OCI-LY7 (cell line): ENCODE measurements around the gene EIF3A. TPM values are rescaled to one million over a fixed set of nuclear protein-coding genes. Genes with fewer than 3 reads are reported as not detected.

ENCODE experiments used
- BruUV-seq: library from RNA; stranded (reverse); fragments of 400-500 nt; replicated peaks from 2 replicates; lab custom pipeline; 2021; lab: Mats Ljungman, UMichigan
- CTCF ChIA-PET: fragments of 300-600 bp; sonication (Branson Sonifier 250); formaldehyde crosslinking; loops from one replicate; lab custom pipeline; 2022; ENCODE audit warnings: antibody characterized with exemption; ENCODE audit not compliant: unreplicated experiment; lab: Charles Lee
- POLR2A ChIA-PET: fragments of 300-600 bp; sonication (Branson Sonifier 250); formaldehyde crosslinking; loops from one replicate; lab custom pipeline; 2022; ENCODE audit warnings: antibody characterized with exemption; lab: Charles Lee
- DNase-seq: peaks from one replicate; pipeline ENCODE4 v3.0.0-alpha.2; 2015; ENCODE audit warnings: low spot score
- H2AFZ ChIP-seq: fragments of 200-600 bp; sonication (generic), shearing (Covaris generic); 2 replicates; pipeline ENCODE4 v1.6.1; 2014; ENCODE audit warnings: mild to moderate bottlenecking, antibody characterized with exemption, low read length, moderate library complexity
- H3K27ac ChIP-seq: fragments of 200-600 bp; sonication (generic); 2 replicates; pipeline ENCODE4 v1.5.1; 2014; ENCODE audit warnings: mixed run types, low read depth, mild to moderate bottlenecking, moderate library complexity, low read length, inconsistent platforms; ENCODE audit not compliant: poor library complexity, severe bottlenecking
- H3K36me3 ChIP-seq: fragments of 200-600 bp; sonication (generic); 2 replicates; pipeline ENCODE4 v1.6.1; 2014; ENCODE audit warnings: mild to moderate bottlenecking, antibody characterized with exemption, low read length, moderate library complexity, mixed read lengths; ENCODE audit not compliant: insufficient read depth
- H3K4me1 ChIP-seq: fragments of 200-600 bp; sonication (generic); 2 replicates; pipeline ENCODE4 v1.5.1; 2014; ENCODE audit warnings: mild to moderate bottlenecking, low read length; ENCODE audit not compliant: insufficient read depth, poor library complexity, severe bottlenecking
- H3K4me2 ChIP-seq: fragments of 200-600 bp; sonication (generic); 2 replicates; pipeline ENCODE4 v1.6.1; 2014; ENCODE audit warnings: mild to moderate bottlenecking, low read length
- H3K4me3 ChIP-seq: fragments of 200-600 bp; sonication (generic); 2 replicates; pipeline ENCODE4 v1.5.1; 2014; ENCODE audit warnings: mild to moderate bottlenecking, low read depth, low read length; ENCODE audit not compliant: poor library complexity, severe bottlenecking
- H3K79me2 ChIP-seq: fragments of 200-600 bp; sonication (generic); 2 replicates; pipeline ENCODE4 v1.6.1; 2016; ENCODE audit warnings: low read depth, mild to moderate bottlenecking, low read length, moderate library complexity, mixed read lengths; ENCODE audit not compliant: insufficient read depth
- H3K9me2 ChIP-seq: fragments of 200-600 bp; sonication (generic); 2 replicates; pipeline ENCODE4 v1.6.1; 2016; ENCODE audit warnings: mild to moderate bottlenecking, low read length, mixed read lengths; ENCODE audit not compliant: insufficient read depth
- H3K9me3 ChIP-seq: fragments of 200-600 bp; sonication (generic); 2 replicates; pipeline ENCODE4 v1.6.1; 2014; ENCODE audit warnings: mild to moderate bottlenecking, mixed run types, low read length, mixed read lengths
- H4K20me1 ChIP-seq: fragments of 200-600 bp; sonication (generic); 2 replicates; pipeline ENCODE4 v1.6.1; 2014; ENCODE audit warnings: mild to moderate bottlenecking, antibody characterized with exemption, low read length, moderate library complexity, mixed read lengths; ENCODE audit not compliant: insufficient read depth
- EZH2phosphoT487 ChIP-seq: fragments of 200-600 bp; sonication (generic); IDR thresholded peaks from 2 replicates; pipeline ENCODE4 v1.6.1; 2018; ENCODE audit warnings: low read depth, borderline replicate concordance, mild to moderate bottlenecking, mixed run types, antibody characterized with exemption, low read length, moderate library complexity, mixed read lengths
- intact Hi-C: fragments of 100-400 bp; cut with micrococcal nuclease; formaldehyde crosslinking; loops from one replicate; pipeline ENCODE4 v1.10.0; 2022; ENCODE audit not compliant: unreplicated experiment
- total RNA-seq, 2 experiments: library from RNA; depleted of rRNA in 1 of 2; stranded (reverse); fragments of >200 nt in 1 of 2; shearing (Covaris generic) in 1 of 2; gene quantifications; 2 replicates each; pipeline ENCODE4 v1.2.3, GENCODE V29; 2014 to 2022
- TF ChIP-seq, protein P1 (sequence below): fragments of 200-600 bp; sonication (generic); conservative IDR thresholded peaks from 2 replicates; pipeline ENCODE4 v1.5.1; 2014; ENCODE audit warnings: mild to moderate bottlenecking, antibody characterized with exemption, low read length, moderate library complexity, mixed read lengths

EIF3A gene
- total RNA-seq, 2 experiments from 2014 or later, result 83.0 to 171 TPM

DNA sequence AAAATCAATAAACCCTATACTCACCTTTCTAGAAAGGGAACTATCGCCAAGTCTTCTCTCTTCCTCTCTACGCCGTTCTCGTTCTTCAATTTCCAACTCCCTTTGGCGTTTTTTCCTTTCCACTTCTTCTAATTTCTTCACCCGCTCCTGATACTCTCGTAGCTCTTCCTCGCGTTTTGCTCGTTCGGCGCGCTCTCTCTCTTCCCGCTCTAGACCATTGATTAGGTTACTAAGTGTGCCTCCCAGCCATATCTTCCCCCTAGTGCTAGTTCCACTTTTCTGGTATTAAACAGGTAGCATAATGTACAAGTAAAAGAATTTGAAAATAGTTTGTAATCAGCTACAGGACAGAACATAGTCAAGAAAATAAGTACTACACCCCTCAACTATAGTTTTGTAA is 30.8 kb downstream of the EIF3A start:
- TF ChIP-seq EZH2phosphoT487, result no peak
- TF ChIP-seq, protein P1, sequence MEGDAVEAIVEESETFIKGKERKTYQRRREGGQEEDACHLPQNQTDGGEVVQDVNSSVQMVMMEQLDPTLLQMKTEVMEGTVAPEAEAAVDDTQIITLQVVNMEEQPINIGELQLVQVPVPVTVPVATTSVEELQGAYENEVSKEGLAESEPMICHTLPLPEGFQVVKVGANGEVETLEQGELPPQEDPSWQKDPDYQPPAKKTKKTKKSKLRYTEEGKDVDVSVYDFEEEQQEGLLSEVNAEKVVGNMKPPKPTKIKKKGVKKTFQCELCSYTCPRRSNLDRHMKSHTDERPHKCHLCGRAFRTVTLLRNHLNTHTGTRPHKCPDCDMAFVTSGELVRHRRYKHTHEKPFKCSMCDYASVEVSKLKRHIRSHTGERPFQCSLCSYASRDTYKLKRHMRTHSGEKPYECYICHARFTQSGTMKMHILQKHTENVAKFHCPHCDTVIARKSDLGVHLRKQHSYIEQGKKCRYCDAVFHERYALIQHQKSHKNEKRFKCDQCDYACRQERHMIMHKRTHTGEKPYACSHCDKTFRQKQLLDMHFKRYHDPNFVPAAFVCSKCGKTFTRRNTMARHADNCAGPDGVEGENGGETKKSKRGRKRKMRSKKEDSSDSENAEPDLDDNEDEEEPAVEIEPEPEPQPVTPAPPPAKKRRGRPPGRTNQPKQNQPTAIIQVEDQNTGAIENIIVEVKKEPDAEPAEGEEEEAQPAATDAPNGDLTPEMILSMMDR, result no peak
- peaks cover 14% of the 10 kb centered on the region for H3K4me1 ChIP-seq
- no peak for DNase-seq
- peaks cover 82% of the 10 kb centered on the region for H3K79me2 ChIP-seq
- peak overlapping the region; percentile 26 for H3K27ac ChIP-seq
- no TSS peak for BruUV-seq
- intact Hi-C loops, result no loop called here
- ChIA-PET CTCF (no interaction called here), POLR2A (interaction anchor here (0.7 to 0.9 kb wide), 3 partner anchors 21 to 83 kb away, joined by 3 to 4 read pairs (median 4); no protein-coding TSS in a partner anchor)
- peaks cover 100% of the 10 kb centered on the region for H3K36me3 ChIP-seq
- H3K4me3 ChIP-seq, result no peak overlapping the region
- H3K9me2 ChIP-seq, result no peaks in the 10 kb centered on the region
- H2AFZ ChIP-seq, result no peak overlapping the region
- peaks cover 24% of the 10 kb centered on the region; the same call in 1 of the 2 replicates for H4K20me1 ChIP-seq
- no peaks in the 10 kb centered on the region for H3K9me3 ChIP-seq
- H3K4me2 ChIP-seq, result no peak overlapping the region

DNA sequence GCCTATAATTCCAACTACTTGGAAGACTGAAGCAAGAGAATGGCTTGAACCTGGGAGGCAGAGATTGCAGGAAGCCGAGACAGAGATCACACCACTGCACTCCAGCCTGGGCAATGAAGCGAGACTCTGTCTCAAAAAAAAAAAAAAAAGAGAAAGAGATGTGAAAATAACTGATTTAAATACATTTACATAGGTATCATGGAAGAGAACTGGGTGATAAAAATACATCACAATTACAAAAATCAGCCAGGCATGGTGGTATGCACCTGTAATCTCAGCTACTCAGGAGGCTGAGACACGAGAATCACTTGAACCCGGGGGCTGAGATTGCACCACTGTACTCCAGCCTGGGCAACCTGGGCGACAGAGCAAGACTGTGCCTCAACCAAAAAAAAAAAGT is 31.3 kb downstream of the EIF3A start:
- peaks cover 24% of the 10 kb centered on the region; the same call in 1 of the 2 replicates for H4K20me1 ChIP-seq
- H3K4me2 ChIP-seq, result no peak overlapping the region
- peaks cover 83% of the 10 kb centered on the region for H3K79me2 ChIP-seq
- H3K4me3 ChIP-seq, result no peak overlapping the region
- H3K36me3 ChIP-seq, result peaks cover 100% of the 10 kb centered on the region
- TF ChIP-seq EZH2phosphoT487, result no peak
- TF ChIP-seq, protein P1, result no peak
- CTCF ChIA-PET, result no interaction called here
- no peaks in the 10 kb centered on the region for H3K9me2 ChIP-seq
- BruUV-seq, result no TSS peak
- peaks cover 14% of the 10 kb centered on the region for H3K4me1 ChIP-seq
- intact Hi-C loops, result no loop called here
- H2AFZ ChIP-seq, result no peak overlapping the region
- peak overlapping the region; percentile 26 for H3K27ac ChIP-seq
- DNase-seq, result peak; percentile 23
- POLR2A ChIA-PET, result interaction anchor here (0.7 to 0.9 kb wide), 3 partner anchors 21 to 83 kb away, joined by 3 to 4 read pairs (median 4); no protein-coding TSS in a partner anchor
- no peaks in the 10 kb centered on the region for H3K9me3 ChIP-seq

DNA sequence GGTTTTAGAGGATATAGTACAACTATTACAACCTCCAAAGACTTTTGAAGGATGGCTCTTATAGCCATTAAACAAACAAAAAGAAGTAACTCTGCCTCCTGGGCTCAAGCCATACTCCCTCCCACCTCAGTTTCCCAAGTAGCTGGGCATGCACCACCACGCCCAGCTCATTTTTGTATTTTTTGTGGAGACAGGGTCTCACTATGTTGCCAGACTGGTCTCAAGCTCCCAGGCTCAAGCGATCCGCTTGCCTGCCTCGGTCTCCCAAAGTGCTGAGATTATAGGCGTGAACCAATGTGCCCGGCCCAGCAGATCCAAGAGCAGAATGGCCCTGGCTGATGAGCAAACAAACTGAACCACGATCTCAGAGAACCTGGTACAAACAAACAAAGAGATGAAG is 35.1 kb downstream of the EIF3A start:
- CTCF ChIA-PET, result no interaction called here
- BruUV-seq, result no TSS peak
- Histone ChIP-seq H3K79me2 (peaks cover 92% of the 10 kb centered on the region), H3K27ac (no peak overlapping the region), H3K9me2 (no peaks in the 10 kb centered on the region), H3K36me3 (peaks cover 100% of the 10 kb centered on the region), H3K4me1 (peaks cover 14% of the 10 kb centered on the region), H3K9me3 (no peaks in the 10 kb centered on the region), H3K4me3 (no peak overlapping the region), H2AFZ (no peak overlapping the region), H3K4me2 (no peak overlapping the region), H4K20me1 (peaks cover 23% of the 10 kb centered on the region; the same call in 1 of the 2 replicates)
- POLR2A ChIA-PET, result no interaction called here
- TF ChIP-seq, protein P1, result no peak
- TF ChIP-seq EZH2phosphoT487, result no peak
- intact Hi-C loops, result no loop called here
- DNase-seq, result no peak
